HTERT RPE-1 (cell line): ENCODE data around the gene MAP3K13.
"Not testable (repeated sequence)": the region's sequence is repeated elsewhere in the genome, so short reads cannot be mapped to it uniquely, and the experiment has no call there.

ENCODE experiments used
- in situ Hi-C: fragments of 300-500 bp; cut with MboI; formaldehyde crosslinking; loops from 4 replicates; pipeline ENCODE4 v1.14.3; 2020; ENCODE audit warnings: low sequenced_read_pairs

The MAP3K13 gene

GRCh38 chr3:185439745-185440466 is 77.0 kb downstream of the MAP3K13 start:
- in situ Hi-C loops: no loop called here

- in situ Hi-C loops: no loop called here
These were observed 79.1 kb downstream of the MAP3K13 start for GRCh38 chr3:185442031-185442430.

GRCh38 chr3:185444329-185444728 is 81.4 kb downstream of the MAP3K13 start:
- in situ Hi-C loops: no loop called here

GRCh38 chr3:185448107-185448506 is 85.2 kb downstream of the MAP3K13 start:
- in situ Hi-C loops: no loop called here

GRCh38 chr3:185451432-185451831 is 88.5 kb downstream of the MAP3K13 start:
- in situ Hi-C loops: not testable (repeated sequence)

GRCh38 chr3:185457376-185457775 is 94.4 kb downstream of the MAP3K13 start:
- in situ Hi-C loops: no loop called here

- in situ Hi-C loops: no loop called here
These were observed 97.4 kb downstream of the MAP3K13 start for GRCh38 chr3:185460309-185460708.

GRCh38 chr3:185460719-185461350 is 97.9 kb downstream of the MAP3K13 start:
- in situ Hi-C loops: no loop called here

GRCh38 chr3:185465471-185465870 is 102.5 kb downstream of the MAP3K13 start:
- in situ Hi-C loops: no loop called here

- in situ Hi-C loops: not testable (repeated sequence)
These were observed 103.2 kb downstream of the MAP3K13 start for GRCh38 chr3:185466123-185466522.

- in situ Hi-C loops: no loop called here
These were observed 106.6 kb downstream of the MAP3K13 start for GRCh38 chr3:185469542-185469941.

GRCh38 chr3:185470323-185470722 is 107.4 kb downstream of the MAP3K13 start:
- in situ Hi-C loops: no loop called here

GRCh38 chr3:185473290-185473815 is 110.4 kb downstream of the MAP3K13 start:
- in situ Hi-C loops: no loop called here

GRCh38 chr3:185474922-185475321 is 112.0 kb downstream of the MAP3K13 start:
- in situ Hi-C loops: not testable (repeated sequence)

GRCh38 chr3:185477316-185477715 is 114.4 kb downstream of the MAP3K13 start:
- in situ Hi-C loops: no loop called here

GRCh38 chr3:185479373-185479945 is 116.5 kb downstream of the MAP3K13 start:
- in situ Hi-C loops: no loop called here

GRCh38 chr3:185484296-185484695 is 121.4 kb downstream of the MAP3K13 start:
- in situ Hi-C loops: no loop called here

- in situ Hi-C loops: no loop called here
These were observed 123.5 kb downstream of the MAP3K13 start for GRCh38 chr3:185486394-185486793.

GRCh38 chr3:185488465-185488864 is 125.5 kb downstream of the MAP3K13 start:
- in situ Hi-C loops: no loop called here

- in situ Hi-C loops: no loop called here
These were observed 126.5 kb downstream of the MAP3K13 start for GRCh38 chr3:185489462-185489861.

GRCh38 chr3:185490241-185490640 is 127.3 kb downstream of the MAP3K13 start:
- in situ Hi-C loops: no loop called here
